GM18909 (cell line): ENCODE results near the gene MARK2.
A peak's percentile ranks its signal among the peaks of the same experiment; 100 is the strongest.

Source experiments
- ATAC-seq: cut with Tn5 transposase; IDR thresholded peaks from one replicate; pipeline ENCODE4 v1.9.1; 2021; ENCODE audit warnings: mild to moderate bottlenecking; ENCODE audit not compliant: unreplicated experiment, poor library complexity

Gene MARK2

DNA sequence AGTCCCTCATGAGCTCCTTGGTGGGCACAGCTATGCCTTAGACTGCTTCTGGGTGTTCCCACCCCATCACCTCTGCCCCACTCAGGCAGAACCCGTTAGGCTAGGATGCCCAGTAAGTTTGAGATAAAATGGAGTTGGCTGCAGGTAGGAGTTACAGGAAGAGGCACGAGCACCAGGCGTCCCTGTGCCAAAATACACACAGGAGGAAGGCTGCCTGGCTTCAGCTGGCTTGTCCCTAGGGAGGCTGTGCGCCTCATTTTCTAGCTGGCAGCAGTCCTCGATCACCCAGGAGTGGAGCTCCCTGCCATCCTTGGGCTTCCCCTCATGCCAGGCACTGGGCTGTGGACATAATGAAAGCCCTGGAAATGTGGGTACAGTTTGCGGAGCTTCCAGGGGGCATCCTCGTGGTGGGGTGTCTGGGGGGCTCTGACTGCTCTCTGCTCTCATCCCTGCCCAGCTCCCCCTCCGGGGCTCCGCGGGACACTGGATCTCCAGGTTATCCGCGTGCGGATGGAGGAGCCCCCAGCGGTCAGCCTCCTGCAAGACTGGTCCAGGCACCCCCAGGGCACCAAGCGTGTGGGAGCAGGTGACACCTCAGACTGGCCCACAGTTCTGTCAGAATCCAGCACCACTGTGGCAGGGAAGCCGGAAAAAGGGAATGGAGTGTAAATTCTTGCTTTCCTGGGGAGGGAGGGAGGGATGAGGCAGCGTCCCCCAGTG is 12.3 kb upstream of the MARK2 start:
- ATAC-seq: no peak

DNA sequence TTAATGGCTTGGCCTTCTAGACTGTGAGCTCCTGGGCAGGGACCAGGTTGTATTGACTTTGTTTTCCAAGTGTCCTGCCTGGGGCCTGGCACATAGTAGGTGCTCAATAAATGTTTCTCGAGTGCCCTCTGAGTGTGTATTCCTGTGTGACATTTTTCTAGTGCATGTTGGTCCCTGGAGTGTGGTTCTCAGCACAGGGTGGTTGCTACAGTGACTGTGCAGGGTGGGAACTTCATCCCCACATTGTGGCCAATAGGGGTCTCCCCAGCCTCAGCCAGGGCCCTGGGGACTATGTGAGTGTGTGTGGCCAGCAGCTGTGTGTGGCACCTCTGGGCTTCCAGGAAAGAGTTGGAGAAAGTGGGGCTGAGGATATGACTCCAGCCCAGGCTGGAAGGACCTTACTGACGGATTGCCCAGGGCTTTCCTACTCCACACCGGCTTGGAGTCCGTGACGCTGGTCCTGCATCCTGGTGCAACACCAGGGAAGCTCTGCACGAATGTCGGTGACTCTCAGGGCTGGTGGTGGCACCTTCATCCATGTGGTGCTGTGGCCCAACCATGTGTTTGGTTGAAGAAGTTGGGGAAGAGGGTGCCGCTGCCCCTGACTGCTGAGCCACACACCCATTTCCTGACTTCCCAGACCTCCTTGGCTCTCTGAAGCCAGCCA is 9.0 kb upstream of the MARK2 start:
- no peak for ATAC-seq

DNA sequence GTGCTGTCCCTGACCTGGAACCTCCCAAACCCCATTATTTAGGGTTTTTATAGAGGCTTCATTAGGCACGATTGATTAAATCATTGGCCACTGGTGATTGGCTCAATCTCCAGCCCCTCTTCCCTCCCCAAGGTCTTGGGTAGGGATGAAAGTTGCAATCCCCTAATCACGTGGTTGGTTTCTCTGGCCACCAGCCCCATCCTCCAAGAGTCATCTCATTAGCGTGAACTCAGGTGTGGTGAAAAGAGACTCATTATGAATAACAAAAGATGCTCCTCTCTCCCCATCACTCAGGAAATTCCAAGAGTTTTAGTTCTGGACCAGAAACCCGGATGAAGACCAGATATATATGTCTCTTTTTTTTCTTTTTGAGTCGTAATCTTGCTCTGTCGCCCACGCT is 7.6 kb upstream of the MARK2 start:
- ATAC-seq: no peak

GRCh38 chr11:63832336-63832735 is 6.6 kb upstream of the MARK2 start:
- ATAC-seq: no peak

GRCh38 chr11:63833048-63833447 is 5.9 kb upstream of the MARK2 start:
- ATAC-seq: no peak

- ATAC-seq: no peak
Measured at GRCh38 chr11:63834535-63835157, 4.3 kb upstream of the MARK2 start.

DNA sequence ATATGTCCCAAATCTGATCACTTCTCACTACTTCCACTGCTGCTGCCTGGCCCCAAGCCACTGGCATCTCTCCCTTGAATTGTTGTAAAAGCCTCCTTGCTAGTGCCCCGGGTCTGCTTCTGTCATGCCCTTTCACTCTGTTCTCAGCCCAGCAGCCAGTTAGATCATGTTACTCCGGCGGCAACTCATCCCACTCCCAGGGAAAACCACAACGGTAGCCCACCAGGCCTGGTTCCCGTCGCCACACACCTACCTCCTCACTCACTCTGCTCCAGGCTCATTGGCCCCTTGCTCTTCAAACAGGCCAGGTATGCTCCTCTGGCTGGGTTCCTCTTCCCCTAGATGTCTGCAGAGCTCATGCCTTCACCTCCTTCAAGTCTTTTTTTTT is 3.8 kb upstream of the MARK2 start:
- no peak for ATAC-seq

GRCh38 chr11:63837027-63837688 is 1.8 kb upstream of the MARK2 start:
- no peak for ATAC-seq

GRCh38 chr11:63837739-63838138 is 1.2 kb upstream of the MARK2 start:
- ATAC-seq: no peak

- ATAC-seq: no peak
Measured at GRCh38 chr11:63838150-63838677, 696 bp upstream of the MARK2 start.

DNA sequence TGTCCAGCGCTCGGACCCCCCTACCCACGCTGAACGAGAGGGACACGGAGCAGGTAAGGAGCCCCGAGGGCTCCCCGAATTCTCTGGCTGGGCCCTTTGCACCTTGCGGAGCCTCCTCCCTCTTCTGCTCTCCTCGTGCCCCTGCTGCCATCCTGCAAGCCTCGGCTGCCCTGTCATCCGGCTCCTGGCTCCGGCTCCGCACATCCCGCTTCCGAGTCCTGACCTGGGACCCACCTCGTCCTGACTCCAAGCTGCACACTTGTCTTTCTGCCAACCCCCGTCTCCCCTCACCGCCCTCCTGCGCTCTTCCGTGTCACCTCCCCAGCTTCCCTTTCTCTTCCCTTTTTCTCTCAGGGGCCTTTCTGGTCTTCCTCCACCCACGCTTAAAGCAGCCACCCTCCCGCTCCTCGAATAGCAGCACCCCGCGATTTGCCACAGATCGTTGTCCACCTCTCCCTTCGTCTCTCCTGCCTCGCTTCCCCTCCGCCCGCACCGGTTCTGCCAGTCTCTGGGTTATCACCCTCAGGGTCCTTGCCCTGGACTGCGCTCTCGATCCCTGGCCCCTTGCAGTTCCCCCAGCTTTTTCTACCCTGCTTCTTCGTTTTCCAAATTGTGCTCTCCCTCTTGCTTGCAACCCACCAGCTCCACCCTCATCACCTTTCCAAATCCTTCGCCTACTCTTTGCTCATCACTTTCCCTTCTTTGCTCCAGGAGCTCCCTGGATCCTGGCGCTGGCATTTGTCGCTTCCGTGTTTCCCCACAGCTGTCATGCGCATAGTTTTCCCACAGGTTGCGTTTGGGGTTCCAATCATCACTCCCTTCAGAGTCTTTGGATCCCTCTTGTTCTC is 822 bp downstream of the MARK2 start:
- peak; percentile 3 for ATAC-seq

- ATAC-seq: no peak
Measured at GRCh38 chr11:63840356-63841060, 1.6 kb downstream of the MARK2 start.

DNA sequence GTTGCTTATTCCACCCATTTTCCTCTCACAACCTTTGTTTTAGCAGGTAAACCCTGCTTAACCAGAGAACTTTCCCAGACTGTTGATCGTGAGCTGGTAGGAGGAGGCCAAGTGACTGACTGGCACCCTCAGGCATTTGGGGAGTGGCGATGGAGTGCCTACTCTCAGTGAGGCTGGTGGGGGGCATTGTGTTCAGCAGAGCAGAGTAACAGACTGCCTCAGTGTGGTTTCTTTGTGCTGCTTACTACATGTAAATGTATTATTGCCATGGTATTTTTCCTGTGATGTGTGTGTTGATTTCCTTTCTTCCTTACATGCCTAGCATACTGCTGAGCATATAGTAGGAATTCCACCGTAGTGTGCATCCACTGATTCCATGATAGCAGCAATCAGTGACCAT is 2.6 kb downstream of the MARK2 start:
- ATAC-seq: no peak

DNA sequence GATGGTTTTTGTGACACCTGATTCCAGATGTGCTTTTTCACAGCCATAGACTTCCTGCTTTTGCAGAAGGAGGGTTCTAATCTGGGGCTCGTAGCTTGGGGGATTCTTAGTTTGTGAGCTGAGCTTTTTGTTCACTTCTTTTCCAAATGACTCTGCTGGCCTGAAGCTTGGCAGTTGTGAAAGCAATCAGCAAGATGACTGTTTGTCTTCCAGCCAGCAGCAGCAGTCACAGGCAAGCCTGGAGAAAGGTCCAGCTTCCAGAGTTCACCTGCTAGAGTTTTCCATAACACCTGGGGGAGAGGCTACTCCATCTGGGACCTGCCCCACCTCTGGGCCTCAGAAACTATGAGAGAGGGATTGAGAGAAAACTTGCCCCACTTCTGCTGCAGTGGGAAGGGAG is 4.1 kb downstream of the MARK2 start:
- ATAC-seq: no peak

GRCh38 chr11:63844836-63845235 is 5.9 kb downstream of the MARK2 start:
- ATAC-seq: no peak

- no peak for ATAC-seq
Measured at GRCh38 chr11:63845303-63845702, 6.4 kb downstream of the MARK2 start.

DNA sequence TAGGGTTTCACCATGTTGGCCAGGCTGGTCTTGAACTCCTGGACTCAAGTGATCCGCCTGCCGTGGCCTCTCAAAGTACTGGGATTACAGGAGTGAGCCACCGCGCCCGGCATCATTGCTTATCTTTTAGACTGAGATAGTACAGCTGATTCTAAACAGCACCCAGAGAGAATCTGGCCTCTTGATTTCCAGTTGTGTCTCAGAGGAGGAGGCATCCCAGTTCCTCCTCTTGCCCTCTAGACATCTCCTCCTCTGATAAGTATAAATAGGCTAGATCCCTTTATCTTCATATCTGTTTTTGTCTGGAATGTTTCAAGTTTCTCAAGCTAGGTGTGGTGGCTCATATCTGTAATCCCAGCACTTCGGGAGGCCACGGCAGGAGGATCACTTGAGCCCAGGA is 7.0 kb downstream of the MARK2 start:
- no peak for ATAC-seq

GRCh38 chr11:63846897-63847296 is 8.0 kb downstream of the MARK2 start:
- ATAC-seq: no peak

DNA sequence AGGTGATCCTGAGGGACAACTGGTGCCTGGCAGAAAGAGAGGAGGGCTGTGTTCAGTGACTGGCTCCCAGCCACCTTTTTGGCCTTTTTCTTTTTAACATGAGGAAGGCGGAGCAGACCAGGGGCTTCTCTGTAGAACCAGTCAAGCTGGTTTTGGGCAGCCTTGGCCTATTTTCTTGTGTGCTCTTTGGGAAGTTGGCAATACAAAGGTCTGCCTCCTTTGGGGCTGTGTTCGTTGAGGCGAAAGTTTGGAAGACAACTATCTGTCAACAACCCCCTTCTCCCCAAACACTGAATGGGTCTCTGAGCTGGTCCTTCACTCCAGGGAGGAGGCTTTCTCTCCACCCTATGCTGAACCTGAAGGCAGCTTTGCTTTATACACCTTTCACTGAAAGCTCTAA is 8.5 kb downstream of the MARK2 start:
- no peak for ATAC-seq
